K562 (cell line): ENCODE data around the gene SESN2. TPM values are rescaled to one million over a fixed set of nuclear protein-coding genes. Genes with fewer than 3 reads are reported as not detected.

ENCODE experiments used
- CEBPG ChIP-seq, 3 experiments: fragments of 200-800 bp in 1 of 3; sonication (Bioruptor generic) in 1 of 3; sonication (generic) in 1 of 3; formaldehyde crosslinking in 1 of 3; IDR thresholded peaks in 2 of 3; conservative IDR thresholded peaks in 1 of 3; 2 replicates each; pipeline versions ENCODE4 v1.6.1 to v1.8.0; 2016 to 2022; ENCODE audit warnings: missing compliant biosample characterization in 2 of 3, missing genetic modification characterization in 2 of 3, mild to moderate bottlenecking in 1 of 3, missing genetic modification reagents in 1 of 3
- ERF ChIP-seq: fragments of 450-650 bp; formaldehyde crosslinking; IDR thresholded peaks from 2 replicates; pipeline ENCODE4 v1.4.0; 2020; ENCODE audit warnings: mild to moderate bottlenecking, mixed read lengths
- HNRNPLL ChIP-seq: fragments of 200-400 bp; formaldehyde crosslinking; IDR thresholded peaks from 2 replicates; pipeline ENCODE4 v1.6.1; 2017; ENCODE audit warnings: low read length, low read depth, mild to moderate bottlenecking; ENCODE audit not compliant: poor library complexity, severe bottlenecking
- NFXL1 ChIP-seq: fragments of 450-650 bp; formaldehyde crosslinking; IDR thresholded peaks from 2 replicates; pipeline ENCODE4 v1.4.0; 2021; ENCODE audit warnings: mild to moderate bottlenecking
- NR2F6 ChIP-seq: fragments of 450-650 bp; formaldehyde crosslinking; IDR thresholded peaks from 2 replicates; pipeline ENCODE4 v1.4.0; 2020; ENCODE audit warnings: mild to moderate bottlenecking
- TAF7 ChIP-seq: fragments of 450-650 bp; IDR thresholded peaks from 2 replicates; pipeline ENCODE4 v1.6.1; 2016; ENCODE audit warnings: missing genetic modification characterization, missing compliant biosample characterization
- TCF3 ChIP-seq: sonication (generic); formaldehyde crosslinking; IDR thresholded peaks from 2 replicates; pipeline ENCODE4 v1.4.0; 2020; ENCODE audit warnings: mild to moderate bottlenecking, missing genetic modification reagents
- ZC3H4 ChIP-seq: sonication (generic); formaldehyde crosslinking; IDR thresholded peaks from 2 replicates; pipeline ENCODE4 v1.9.0; 2021; ENCODE audit warnings: missing genetic modification reagents, borderline replicate concordance
- ZFX ChIP-seq: sonication (generic); formaldehyde crosslinking; IDR thresholded peaks from 2 replicates; pipeline ENCODE4 v1.8.0; 2022; ENCODE audit warnings: mild to moderate bottlenecking, missing genetic modification reagents, moderate library complexity
- ZNF232 ChIP-seq: sonication (generic); formaldehyde crosslinking; IDR thresholded peaks from 2 replicates; pipeline ENCODE4 v1.8.0; 2022; ENCODE audit warnings: mild to moderate bottlenecking, missing genetic modification reagents
- ZNF586 ChIP-seq: fragments of 450-650 bp; formaldehyde crosslinking; conservative IDR thresholded peaks from 2 replicates; pipeline ENCODE4 v1.4.0; 2020; ENCODE audit warnings: mild to moderate bottlenecking, moderate library complexity
- polyA plus RNA-seq, 8 experiments: library from polyadenylated mRNA; depleted of rRNA in 4 of 8; stranded (reverse) in 5 of 8; unstranded in 3 of 8; fragments of >200 nt; fragmentation: Nextera tagmentation in 2 of 8; fragmentation: Illumina TruSeq in 1 of 8; extraction: Ambion mirVana in 2 of 8; extraction: Trizol in 1 of 8; gene quantifications; 2 replicates each; pipeline versions ENCODE4 v1.2.1 to v1.2.3, GENCODE V29; 2011 to 2014; ENCODE audit warnings: inconsistent platforms in 1 of 8, missing spikeins in 1 of 8
- total RNA-seq, 7 experiments: library from RNA; depleted of rRNA in 6 of 7; stranded (reverse); fragments of >200 nt in 6 of 7; fragmentation: Illumina TruSeq in 2 of 7; extraction: Trizol in 2 of 7; gene quantifications; 2 replicates each; pipeline versions ENCODE4 v1.2.1 to v1.2.3, GENCODE V29; 2011 to 2021; ENCODE audit warnings: low replicate concordance in 1 of 7
- TF ChIP-seq, protein P1 (sequence below): fragments of 450-650 bp; formaldehyde crosslinking; IDR thresholded peaks from 2 replicates; pipeline ENCODE4 v1.4.0; 2020; ENCODE audit warnings: mild to moderate bottlenecking, moderate library complexity
- TF ChIP-seq, protein P2 (sequence below): fragments of 450-650 bp; formaldehyde crosslinking; IDR thresholded peaks from 2 replicates; pipeline ENCODE4 v1.4.0; 2022; ENCODE audit warnings: mild to moderate bottlenecking, moderate library complexity
- TF ChIP-seq, protein P3 (sequence below): fragments of 450-650 bp; IDR thresholded peaks from 2 replicates; pipeline ENCODE4 v1.6.1; 2016; ENCODE audit warnings: low read depth, mild to moderate bottlenecking, moderate library complexity
- TF ChIP-seq, protein P4 (sequence below), 2 experiments: fragments of 450-650 bp in 1 of 2; sonication (generic) in 1 of 2; formaldehyde crosslinking in 1 of 2; IDR thresholded peaks in 1 of 2; conservative IDR thresholded peaks in 1 of 2; 2 replicates each; pipeline versions ENCODE4 v1.6.1 to v1.8.1; 2016 to 2023; ENCODE audit warnings: mild to moderate bottlenecking in 2 of 2, moderate library complexity in 2 of 2, inconsistent platforms in 1 of 2, missing genetic modification reagents in 1 of 2
- TF ChIP-seq, protein P5 (sequence below): fragments of 450-650 bp; IDR thresholded peaks from 2 replicates; pipeline ENCODE4 v1.7.0; 2016; ENCODE audit warnings: borderline replicate concordance
- TF ChIP-seq, protein P6 (sequence below): sonication (generic); formaldehyde crosslinking; IDR thresholded peaks from 2 replicates; pipeline ENCODE4 v1.8.1; 2023; ENCODE audit warnings: mild to moderate bottlenecking, missing genetic modification reagents

SESN2 gene
- total and polyA plus RNA-seq, 9 of the 15 experiments (the other 6 are each of a cell fraction or from before 2014, with no cell fraction given), result 3.7 to 71.3 (median 16.8) TPM

DNA sequence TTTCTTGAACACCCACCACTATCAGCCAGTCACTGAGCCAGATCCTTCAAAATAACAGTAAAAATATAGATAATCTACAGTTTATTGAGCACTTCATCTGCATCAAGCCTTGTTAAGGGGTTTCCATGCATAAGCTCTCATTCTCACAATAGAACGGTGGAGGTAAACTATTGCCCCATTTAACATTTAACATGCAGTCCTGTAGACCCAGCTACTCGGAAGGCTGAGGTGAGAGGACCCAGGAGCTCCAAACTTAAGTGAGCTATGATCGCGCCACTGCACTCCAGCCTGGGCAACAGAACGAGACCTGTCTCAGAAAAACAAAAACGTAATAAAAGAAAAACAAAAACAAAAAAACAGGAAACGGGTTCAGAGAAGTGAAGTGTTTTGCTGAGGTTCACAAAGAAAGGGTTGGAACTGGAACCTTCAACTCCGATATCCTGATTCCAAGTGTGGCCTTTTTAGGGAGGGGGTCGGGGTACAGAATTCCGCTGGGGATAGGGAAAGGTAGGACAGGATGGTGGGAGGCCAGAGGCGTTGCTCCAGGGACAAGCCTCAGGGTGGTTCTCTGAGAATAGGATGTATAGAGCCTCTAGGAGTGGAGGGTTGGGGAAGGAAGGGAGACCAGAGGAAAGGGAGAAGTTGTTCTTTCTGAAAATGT lies 11.6 kb upstream of the SESN2 start (continued):
- TF ChIP-seq, protein P1, sequence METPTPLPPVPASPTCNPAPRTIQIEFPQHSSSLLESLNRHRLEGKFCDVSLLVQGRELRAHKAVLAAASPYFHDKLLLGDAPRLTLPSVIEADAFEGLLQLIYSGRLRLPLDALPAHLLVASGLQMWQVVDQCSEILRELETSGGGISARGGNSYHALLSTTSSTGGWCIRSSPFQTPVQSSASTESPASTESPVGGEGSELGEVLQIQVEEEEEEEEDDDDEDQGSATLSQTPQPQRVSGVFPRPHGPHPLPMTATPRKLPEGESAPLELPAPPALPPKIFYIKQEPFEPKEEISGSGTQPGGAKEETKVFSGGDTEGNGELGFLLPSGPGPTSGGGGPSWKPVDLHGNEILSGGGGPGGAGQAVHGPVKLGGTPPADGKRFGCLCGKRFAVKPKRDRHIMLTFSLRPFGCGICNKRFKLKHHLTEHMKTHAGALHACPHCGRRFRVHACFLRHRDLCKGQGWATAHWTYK (CRISPR knock-in tag), result peak; percentile 32; the same call in 1 of the 2 replicates
- 0 out of 2 replicates have a peak, but pooled peaks have one; percentile 64 for TF ChIP-seq ZC3H4
- TF ChIP-seq, protein P2, sequence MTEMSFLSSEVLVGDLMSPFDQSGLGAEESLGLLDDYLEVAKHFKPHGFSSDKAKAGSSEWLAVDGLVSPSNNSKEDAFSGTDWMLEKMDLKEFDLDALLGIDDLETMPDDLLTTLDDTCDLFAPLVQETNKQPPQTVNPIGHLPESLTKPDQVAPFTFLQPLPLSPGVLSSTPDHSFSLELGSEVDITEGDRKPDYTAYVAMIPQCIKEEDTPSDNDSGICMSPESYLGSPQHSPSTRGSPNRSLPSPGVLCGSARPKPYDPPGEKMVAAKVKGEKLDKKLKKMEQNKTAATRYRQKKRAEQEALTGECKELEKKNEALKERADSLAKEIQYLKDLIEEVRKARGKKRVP (CRISPR knock-in tag), result 0 out of 2 replicates have a peak, but pooled peaks have one; percentile 11
- TF ChIP-seq, protein P3, sequence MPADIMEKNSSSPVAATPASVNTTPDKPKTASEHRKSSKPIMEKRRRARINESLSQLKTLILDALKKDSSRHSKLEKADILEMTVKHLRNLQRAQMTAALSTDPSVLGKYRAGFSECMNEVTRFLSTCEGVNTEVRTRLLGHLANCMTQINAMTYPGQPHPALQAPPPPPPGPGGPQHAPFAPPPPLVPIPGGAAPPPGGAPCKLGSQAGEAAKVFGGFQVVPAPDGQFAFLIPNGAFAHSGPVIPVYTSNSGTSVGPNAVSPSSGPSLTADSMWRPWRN, result 0 out of 2 replicates have a peak, but pooled peaks have one; percentile 5
- TF ChIP-seq ZNF586, result 0 out of 2 replicates have a peak, but pooled peaks have one; percentile 38
- 0 out of 2 replicates have a peak, but pooled peaks have one; percentile 51 for TF ChIP-seq NFXL1
- TF ChIP-seq ZFX (CRISPR knock-in tag), result 0 out of 2 replicates have a peak, but pooled peaks have one; percentile 31
- TF ChIP-seq, protein P4, sequence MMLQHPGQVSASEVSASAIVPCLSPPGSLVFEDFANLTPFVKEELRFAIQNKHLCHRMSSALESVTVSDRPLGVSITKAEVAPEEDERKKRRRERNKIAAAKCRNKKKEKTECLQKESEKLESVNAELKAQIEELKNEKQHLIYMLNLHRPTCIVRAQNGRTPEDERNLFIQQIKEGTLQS (IDR thresholded peaks at IDR 0.05), result no peak
- TF ChIP-seq, protein P4 (CRISPR knock-in tag; conservative IDR thresholded peaks at IDR 0.05), result 0 out of 2 replicates have a peak, but pooled peaks have one; percentile 4
- no peak for TF ChIP-seq ZNF232
- no peak; the same call in 1 of the 2 replicates for TF ChIP-seq CEBPG (CRISPR knock-in tag; IDR thresholded peaks at IDR 0.05)
- TF ChIP-seq CEBPG (tag; conservative IDR thresholded peaks at IDR 0.05 in 1 of 2, IDR thresholded peaks at IDR 0.05 in 1 of 2), result peak in 1 of 2 experiments; percentile 37; a peak in 2 of 4 replicates
- 0 out of 2 replicates have a peak, but pooled peaks have one; percentile 36 for TF ChIP-seq TAF7 (tag)
- TF ChIP-seq, protein P5, sequence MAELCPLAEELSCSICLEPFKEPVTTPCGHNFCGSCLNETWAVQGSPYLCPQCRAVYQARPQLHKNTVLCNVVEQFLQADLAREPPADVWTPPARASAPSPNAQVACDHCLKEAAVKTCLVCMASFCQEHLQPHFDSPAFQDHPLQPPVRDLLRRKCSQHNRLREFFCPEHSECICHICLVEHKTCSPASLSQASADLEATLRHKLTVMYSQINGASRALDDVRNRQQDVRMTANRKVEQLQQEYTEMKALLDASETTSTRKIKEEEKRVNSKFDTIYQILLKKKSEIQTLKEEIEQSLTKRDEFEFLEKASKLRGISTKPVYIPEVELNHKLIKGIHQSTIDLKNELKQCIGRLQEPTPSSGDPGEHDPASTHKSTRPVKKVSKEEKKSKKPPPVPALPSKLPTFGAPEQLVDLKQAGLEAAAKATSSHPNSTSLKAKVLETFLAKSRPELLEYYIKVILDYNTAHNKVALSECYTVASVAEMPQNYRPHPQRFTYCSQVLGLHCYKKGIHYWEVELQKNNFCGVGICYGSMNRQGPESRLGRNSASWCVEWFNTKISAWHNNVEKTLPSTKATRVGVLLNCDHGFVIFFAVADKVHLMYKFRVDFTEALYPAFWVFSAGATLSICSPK, result peak; percentile 40; the same call in 1 of the 2 replicates
- TF ChIP-seq, protein P6, sequence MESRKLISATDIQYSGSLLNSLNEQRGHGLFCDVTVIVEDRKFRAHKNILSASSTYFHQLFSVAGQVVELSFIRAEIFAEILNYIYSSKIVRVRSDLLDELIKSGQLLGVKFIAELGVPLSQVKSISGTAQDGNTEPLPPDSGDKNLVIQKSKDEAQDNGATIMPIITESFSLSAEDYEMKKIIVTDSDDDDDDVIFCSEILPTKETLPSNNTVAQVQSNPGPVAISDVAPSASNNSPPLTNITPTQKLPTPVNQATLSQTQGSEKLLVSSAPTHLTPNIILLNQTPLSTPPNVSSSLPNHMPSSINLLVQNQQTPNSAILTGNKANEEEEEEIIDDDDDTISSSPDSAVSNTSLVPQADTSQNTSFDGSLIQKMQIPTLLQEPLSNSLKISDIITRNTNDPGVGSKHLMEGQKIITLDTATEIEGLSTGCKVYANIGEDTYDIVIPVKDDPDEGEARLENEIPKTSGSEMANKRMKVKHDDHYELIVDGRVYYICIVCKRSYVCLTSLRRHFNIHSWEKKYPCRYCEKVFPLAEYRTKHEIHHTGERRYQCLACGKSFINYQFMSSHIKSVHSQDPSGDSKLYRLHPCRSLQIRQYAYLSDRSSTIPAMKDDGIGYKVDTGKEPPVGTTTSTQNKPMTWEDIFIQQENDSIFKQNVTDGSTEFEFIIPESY, result no peak
- TF ChIP-seq TCF3 (CRISPR knock-in tag), result no peak
- peak; percentile 41 for TF ChIP-seq HNRNPLL
- 0 out of 2 replicates have a peak, but pooled peaks have one; percentile 61 for TF ChIP-seq NR2F6 (CRISPR knock-in tag)
- TF ChIP-seq ERF, result 0 out of 2 replicates have a peak, but pooled peaks have one; percentile 35
